Measurements from ENCODE around the gene ARHGDIA.

The ARHGDIA gene

DNA sequence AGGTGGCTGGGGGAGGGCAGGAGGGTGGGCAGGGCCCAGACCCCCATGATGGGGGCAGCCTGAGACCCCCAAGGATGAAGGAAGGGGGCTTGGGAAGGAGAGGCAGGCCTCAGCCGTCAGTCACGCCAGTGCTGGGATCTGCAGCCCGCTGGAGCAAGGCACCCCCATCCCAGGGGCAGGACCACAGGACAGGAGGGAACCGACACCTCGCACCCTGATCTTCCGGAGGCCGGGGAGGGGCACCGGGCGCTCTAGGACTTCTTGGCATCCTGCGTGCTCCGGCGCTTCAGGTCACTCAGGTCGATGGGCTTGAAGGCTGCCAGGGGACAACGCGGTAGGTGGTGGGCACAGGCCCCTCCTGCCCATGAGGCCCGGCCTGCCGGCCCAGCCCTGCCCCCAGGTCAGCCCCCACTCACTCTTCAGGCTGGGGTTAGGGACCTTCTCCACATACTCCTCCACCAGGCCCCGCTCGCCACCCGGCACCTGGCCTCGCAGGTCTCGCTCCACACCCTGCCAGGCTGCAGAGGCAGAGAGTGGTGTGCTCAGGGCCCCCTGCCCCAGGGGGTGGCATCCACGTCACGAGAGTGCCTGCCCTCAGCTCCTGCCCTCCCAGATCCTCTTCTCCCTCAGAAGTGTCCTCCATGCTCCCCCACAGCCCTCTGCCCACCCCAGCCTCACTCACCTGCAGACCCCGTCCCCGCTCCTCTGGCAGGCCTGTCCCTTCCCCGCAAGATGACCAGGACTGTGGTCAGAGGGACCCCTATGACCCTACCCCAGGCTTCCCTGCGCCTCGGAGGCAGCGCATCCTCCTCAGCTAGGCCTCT lies 47.9 kb downstream of the ARHGDIA start:
- Histone ChIP-seq H3K4me3 (replicated peaks; ENCODE audit: insufficient read depth, low read length) (no peak overlapping the region), H3K27me3 (ENCODE audit: insufficient read depth, poor library complexity, severe bottlenecking) (no peaks in the 10 kb centered on the region), H3K27ac (replicated peaks) (no peak overlapping the region)
- no peak for DNase-seq (ENCODE audit: low read depth in 1 of 2, low spot score in 1 of 2)
- no peak for TF ChIP-seq REST (IDR thresholded peaks at IDR 0.05; ENCODE audit: insufficient replicate concordance, low read depth)

GRCh38 chr17:81822312-81822637 lies 48.9 kb downstream of the ARHGDIA start:
- Histone ChIP-seq H3K27ac (replicated peaks) (no peak overlapping the region), H3K4me3 (replicated peaks; ENCODE audit: insufficient read depth, low read length) (no peak overlapping the region), H3K27me3 (ENCODE audit: insufficient read depth, poor library complexity, severe bottlenecking) (no peaks in the 10 kb centered on the region)
- no peak for DNase-seq (ENCODE audit: low read depth in 1 of 2, low spot score in 1 of 2)
- TF ChIP-seq GABPA (IDR thresholded peaks at IDR 0.05; ENCODE audit: low read depth): no peak
- no peak for TF ChIP-seq POLR2AphosphoS5 (IDR thresholded peaks at IDR 0.05; ENCODE audit: low read depth)
- no peak for TF ChIP-seq REST (IDR thresholded peaks at IDR 0.05; ENCODE audit: insufficient replicate concordance, low read depth)
- no peak for TF ChIP-seq CTCF (IDR thresholded peaks at IDR 0.05; ENCODE audit: insufficient read depth, low read length)

- TF ChIP-seq GABPA (IDR thresholded peaks at IDR 0.05; ENCODE audit: low read depth) (no peak), REST (IDR thresholded peaks at IDR 0.05; ENCODE audit: insufficient replicate concordance, low read depth) (no peak), CTCF (IDR thresholded peaks at IDR 0.05; ENCODE audit: insufficient read depth, low read length) (no peak), SPI1 (IDR thresholded peaks at IDR 0.05; ENCODE audit: borderline replicate concordance, low read depth) (no peak), POLR2AphosphoS5 (IDR thresholded peaks at IDR 0.05; ENCODE audit: low read depth) (no peak)
- Histone ChIP-seq H3K27ac (replicated peaks) (no peak overlapping the region), H3K27me3 (ENCODE audit: insufficient read depth, poor library complexity, severe bottlenecking) (no peaks in the 10 kb centered on the region), H3K4me3 (replicated peaks; ENCODE audit: insufficient read depth, low read length) (no peak overlapping the region)
- peak; percentile 41 to 61 for DNase-seq (ENCODE audit: low read depth in 1 of 2, low spot score in 1 of 2)
These were observed 49.4 kb downstream of the ARHGDIA start for GRCh38 chr17:81821603-81822311.

All from HL-60 (cell line).